BJ (cell line): ENCODE data around the gene TTC3. TPM values are rescaled to one million over a fixed set of nuclear protein-coding genes. Genes with fewer than 3 reads are reported as not detected.

Experiments
- CTCF ChIA-PET: fragments of 350-600 bp; formaldehyde crosslinking; extraction: SDS; loops from one replicate; lab custom pipeline; 2021; ENCODE audit warnings: antibody characterized with exemption, inconsistent platforms; lab: Yijun Ruan, JAX
- POLR2A ChIA-PET: fragments of 300-600 bp; sonication (Branson Sonifier 250); formaldehyde crosslinking; extraction: SDS; loops from one replicate; lab custom pipeline; 2021; ENCODE audit warnings: antibody characterized with exemption; lab: Charles Lee
- DNase-seq: peaks from one replicate; pipeline ENCODE4 v3.0.0-alpha.2; 2011; ENCODE audit warnings: low read depth
- H3K27me3 ChIP-seq: 2 replicates; pipeline ENCODE4 v1.6.0; 2011; ENCODE audit warnings: low read length; ENCODE audit not compliant: control insufficient read depth, insufficient read depth
- H3K36me3 ChIP-seq: 2 replicates; pipeline ENCODE4 v1.5.1; 2011; ENCODE audit warnings: low read length; ENCODE audit not compliant: control insufficient read depth, insufficient read depth
- H3K4me3 ChIP-seq: 2 replicates; pipeline ENCODE4 v1.5.1; 2011; ENCODE audit warnings: low read depth, mild to moderate bottlenecking, control low read depth, low read length
- polyA plus RNA-seq: library from polyadenylated mRNA; depleted of rRNA; stranded (reverse); fragments of >200 nt; gene quantifications from 2 replicates; pipeline ENCODE4 v1.2.3, GENCODE V29; 2011
- TF ChIP-seq, protein P1 (sequence below): IDR thresholded peaks from 2 replicates; pipeline ENCODE4 v1.5.1; 2011; ENCODE audit warnings: low read depth, mild to moderate bottlenecking, control low read depth, inconsistent platforms, low read length, moderate library complexity; ENCODE audit not compliant: insufficient read depth

TTC3 gene
- polyA plus RNA-seq, 1 experiment, result 108 TPM

GRCh38 chr21:37181059-37181458 lies 108.0 kb downstream of the TTC3 start:
- TF ChIP-seq, protein P1, sequence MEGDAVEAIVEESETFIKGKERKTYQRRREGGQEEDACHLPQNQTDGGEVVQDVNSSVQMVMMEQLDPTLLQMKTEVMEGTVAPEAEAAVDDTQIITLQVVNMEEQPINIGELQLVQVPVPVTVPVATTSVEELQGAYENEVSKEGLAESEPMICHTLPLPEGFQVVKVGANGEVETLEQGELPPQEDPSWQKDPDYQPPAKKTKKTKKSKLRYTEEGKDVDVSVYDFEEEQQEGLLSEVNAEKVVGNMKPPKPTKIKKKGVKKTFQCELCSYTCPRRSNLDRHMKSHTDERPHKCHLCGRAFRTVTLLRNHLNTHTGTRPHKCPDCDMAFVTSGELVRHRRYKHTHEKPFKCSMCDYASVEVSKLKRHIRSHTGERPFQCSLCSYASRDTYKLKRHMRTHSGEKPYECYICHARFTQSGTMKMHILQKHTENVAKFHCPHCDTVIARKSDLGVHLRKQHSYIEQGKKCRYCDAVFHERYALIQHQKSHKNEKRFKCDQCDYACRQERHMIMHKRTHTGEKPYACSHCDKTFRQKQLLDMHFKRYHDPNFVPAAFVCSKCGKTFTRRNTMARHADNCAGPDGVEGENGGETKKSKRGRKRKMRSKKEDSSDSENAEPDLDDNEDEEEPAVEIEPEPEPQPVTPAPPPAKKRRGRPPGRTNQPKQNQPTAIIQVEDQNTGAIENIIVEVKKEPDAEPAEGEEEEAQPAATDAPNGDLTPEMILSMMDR, result no peak

GRCh38 chr21:37182222-37182621 lies 109.2 kb downstream of the TTC3 start:
- H3K27me3 ChIP-seq, result no peaks in the 10 kb centered on the region
- ChIA-PET POLR2A (no interaction called here), CTCF (no interaction called here)
- H3K36me3 ChIP-seq, result peaks cover 9% of the 10 kb centered on the region
- TF ChIP-seq, protein P1, result no peak
- DNase-seq, result no peak
- H3K4me3 ChIP-seq, result no peak overlapping the region

More at GRCh38 chr21:37181059-37181458, 108.0 kb downstream of the TTC3 start:
- Histone ChIP-seq H3K4me3 (no peak overlapping the region), H3K36me3 (peaks cover 6% of the 10 kb centered on the region), H3K27me3 (no peaks in the 10 kb centered on the region)
- POLR2A ChIA-PET, result no interaction called here
- DNase-seq, result no peak
- CTCF ChIA-PET, result interaction anchor here (0.7 kb wide), 1 partner anchor 997 kb away, joined by 3 read pairs; no protein-coding TSS in a partner anchor

GRCh38 chr21:37183749-37184148 lies 110.7 kb downstream of the TTC3 start:
- TF ChIP-seq, protein P1, result no peak
- Histone ChIP-seq H3K36me3 (peaks cover 10% of the 10 kb centered on the region), H3K4me3 (no peak overlapping the region), H3K27me3 (no peaks in the 10 kb centered on the region)
- no peak for DNase-seq
- POLR2A ChIA-PET, result no interaction called here
- CTCF ChIA-PET, result interaction anchor here (2.2 kb wide), 1 partner anchor 10 kb away, joined by 11 read pairs; no protein-coding TSS in a partner anchor

- DNase-seq, result no peak
- CTCF ChIA-PET, result interaction anchor here (2.2 kb wide), 1 partner anchor 12 kb away, joined by 11 read pairs; no protein-coding TSS in a partner anchor
- H3K27me3 ChIP-seq, result no peaks in the 10 kb centered on the region
- TF ChIP-seq, protein P1, result no peak
- peaks cover 10% of the 10 kb centered on the region; the same call in 1 of the 2 replicates for H3K36me3 ChIP-seq
- H3K4me3 ChIP-seq, result no peak overlapping the region
- POLR2A ChIA-PET, result no interaction called here
These were observed 111.9 kb downstream of the TTC3 start for GRCh38 chr21:37184784-37185593.

GRCh38 chr21:37186983-37187382 lies 113.9 kb downstream of the TTC3 start:
- Histone ChIP-seq H3K27me3 (no peaks in the 10 kb centered on the region), H3K4me3 (no peak overlapping the region), H3K36me3 (peaks cover 10% of the 10 kb centered on the region; the same call in 1 of the 2 replicates)
- POLR2A ChIA-PET, result interaction anchor here (0.7 kb wide), 1 partner anchor 821 kb away, joined by 5 read pairs; no protein-coding TSS in a partner anchor
- DNase-seq, result no peak
- CTCF ChIA-PET, result interaction anchor here (0.8 kb wide), 1 partner anchor 15 kb away, joined by 3 read pairs; no protein-coding TSS in a partner anchor
- TF ChIP-seq, protein P1, result no peak
